Tibial nerve (tissue), 4 donors: ENCODE measurements around the gene TXK. TPM values are rescaled to one million over a fixed set of nuclear protein-coding genes. Genes with fewer than 3 reads are reported as not detected.

Experiments
- DNase-seq, 2 donors: peaks; one replicate each; pipeline ENCODE4 v3.0.0-alpha.2; 2019; ENCODE audit warnings: low spot score in 2 of 2
- H3K27ac ChIP-seq, 4 donors: fragments of 200-600 bp; sonication (generic) in 3 of 4; one replicate each; pipeline ENCODE4 v1.5.1; 2017 to 2019; ENCODE audit warnings: mild to moderate bottlenecking in 1 of 4
- H3K27me3 ChIP-seq, 2 donors: fragments of 200-600 bp; sonication (generic) in 1 of 2; one replicate each; pipeline versions ENCODE4 v1.5.1 to v1.6.0; 2017 to 2019
- H3K36me3 ChIP-seq, 3 donors: fragments of 200-600 bp; sonication (generic); one replicate each; pipeline ENCODE4 v1.5.1; 2018 to 2019
- H3K4me1 ChIP-seq, 4 donors: fragments of 200-600 bp; sonication (generic) in 3 of 4; one replicate each; pipeline ENCODE4 v1.5.1; 2017 to 2019
- H3K4me3 ChIP-seq, 4 donors: fragments of 200-600 bp; sonication (generic) in 3 of 4; one replicate each; pipeline ENCODE4 v1.5.1; 2017 to 2019; ENCODE audit warnings: mild to moderate bottlenecking in 1 of 4, moderate library complexity in 1 of 4
- H3K9me3 ChIP-seq, 4 donors: fragments of 200-600 bp; sonication (generic) in 3 of 4; one replicate each; pipeline ENCODE4 v1.5.1; 2017 to 2019
- EP300 ChIP-seq, 2 donors: sonication (generic); formaldehyde crosslinking; IDR thresholded peaks; one replicate each; pipeline ENCODE4 v1.6.1; 2017; ENCODE audit warnings: antibody characterized with exemption in 2 of 2, mild to moderate bottlenecking in 1 of 2
- POLR2A ChIP-seq, 2 donors: fragments of 450-650 bp; IDR thresholded peaks; one replicate each; pipeline ENCODE4 v1.6.1; 2017; ENCODE audit warnings: antibody characterized with exemption in 2 of 2, mild to moderate bottlenecking in 2 of 2, moderate library complexity in 2 of 2
- WGBS, 2 donors: methylation state at CpG; one replicate each; pipeline ENCODE4 v1.1.5; 2018; 5-methylcytosine and 5-hydroxymethylcytosine counted together
- total RNA-seq, 4 donors: library from RNA; depleted of rRNA; stranded (reverse); fragments of >200 nt; gene quantifications; one replicate each; pipeline ENCODE4 v1.1.0, GENCODE V29; 2016
- TF ChIP-seq, protein P1 (sequence below), 5 experiments: fragments of 200-600 bp in 3 of 5; fragments of 450-650 bp in 2 of 5; sonication (generic) in 3 of 5; IDR thresholded peaks; one replicate each; pipeline ENCODE4 v1.5.1; 2016 to 2019; ENCODE audit warnings: antibody characterized with exemption in 5 of 5, mild to moderate bottlenecking in 3 of 5, moderate library complexity in 2 of 5

TXK gene
- total RNA-seq, 4 donors from 2014 or later: 0.22 to 0.84 (median 0.30) TPM; not detected in 1

DNA sequence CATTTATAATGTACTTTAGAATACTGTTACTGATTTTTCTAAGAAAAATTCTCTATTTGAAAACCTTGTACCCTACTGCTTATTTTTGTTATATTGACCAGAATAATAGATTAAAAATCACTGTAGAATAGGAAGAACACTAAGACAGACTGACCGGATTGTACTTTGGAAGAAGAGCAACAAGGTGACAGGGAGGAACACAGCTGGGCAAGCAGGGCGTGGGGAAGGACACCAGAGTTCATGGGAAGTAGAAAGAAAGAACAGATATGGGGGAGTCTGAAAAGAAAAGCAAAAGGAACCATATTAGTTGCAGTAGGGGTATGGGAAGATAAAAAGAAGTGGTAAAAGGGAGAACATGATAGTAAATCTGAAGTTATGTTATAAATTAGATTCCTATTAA, 38.6 kb downstream of the TXK start:
- H3K36me3 ChIP-seq: no peaks in the 10 kb centered on the region
- H3K27me3 ChIP-seq: no peaks in the 10 kb centered on the region
- DNase-seq: no peak
- no peaks in the 10 kb centered on the region for H3K4me1 ChIP-seq
- H3K9me3 ChIP-seq: no peaks in the 10 kb centered on the region
- TF ChIP-seq, protein P1, sequence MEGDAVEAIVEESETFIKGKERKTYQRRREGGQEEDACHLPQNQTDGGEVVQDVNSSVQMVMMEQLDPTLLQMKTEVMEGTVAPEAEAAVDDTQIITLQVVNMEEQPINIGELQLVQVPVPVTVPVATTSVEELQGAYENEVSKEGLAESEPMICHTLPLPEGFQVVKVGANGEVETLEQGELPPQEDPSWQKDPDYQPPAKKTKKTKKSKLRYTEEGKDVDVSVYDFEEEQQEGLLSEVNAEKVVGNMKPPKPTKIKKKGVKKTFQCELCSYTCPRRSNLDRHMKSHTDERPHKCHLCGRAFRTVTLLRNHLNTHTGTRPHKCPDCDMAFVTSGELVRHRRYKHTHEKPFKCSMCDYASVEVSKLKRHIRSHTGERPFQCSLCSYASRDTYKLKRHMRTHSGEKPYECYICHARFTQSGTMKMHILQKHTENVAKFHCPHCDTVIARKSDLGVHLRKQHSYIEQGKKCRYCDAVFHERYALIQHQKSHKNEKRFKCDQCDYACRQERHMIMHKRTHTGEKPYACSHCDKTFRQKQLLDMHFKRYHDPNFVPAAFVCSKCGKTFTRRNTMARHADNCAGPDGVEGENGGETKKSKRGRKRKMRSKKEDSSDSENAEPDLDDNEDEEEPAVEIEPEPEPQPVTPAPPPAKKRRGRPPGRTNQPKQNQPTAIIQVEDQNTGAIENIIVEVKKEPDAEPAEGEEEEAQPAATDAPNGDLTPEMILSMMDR (IDR thresholded peaks at IDR 0.05): no peak
- TF ChIP-seq EP300 (IDR thresholded peaks at IDR 0.05) (no peak), POLR2A (IDR thresholded peaks at IDR 0.05) (no peak)
- 72 to 73% methylated on average over 2 of the region's 2 CpGs for WGBS, 2 donors
- no peak overlapping the region for H3K27ac ChIP-seq
- H3K4me3 ChIP-seq: no peak overlapping the region

DNA sequence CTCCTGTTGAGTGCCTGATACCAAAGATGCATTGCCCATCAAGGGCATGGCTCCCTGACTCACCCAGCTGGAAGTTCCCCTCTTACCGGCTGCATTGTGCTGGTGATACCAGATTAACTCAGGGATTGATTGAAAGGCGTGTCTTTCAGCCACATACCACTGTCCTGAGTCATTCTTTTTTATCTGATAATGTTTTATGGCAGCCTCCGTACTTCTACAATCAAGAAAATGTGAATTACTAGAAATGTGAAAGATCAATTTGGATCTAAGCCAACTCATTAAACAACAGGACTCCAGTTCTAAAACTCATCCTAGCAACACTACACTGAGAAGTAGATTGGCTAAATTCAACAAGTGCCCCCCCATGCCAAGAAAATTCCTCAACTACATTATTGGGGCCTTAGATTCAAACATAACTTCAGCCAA, 40.0 kb downstream of the TXK start:
- Histone ChIP-seq H3K4me3 (no peak overlapping the region), H3K4me1 (no peaks in the 10 kb centered on the region), H3K9me3 (no peaks in the 10 kb centered on the region), H3K27me3 (no peaks in the 10 kb centered on the region), H3K27ac (no peak overlapping the region), H3K36me3 (no peaks in the 10 kb centered on the region)
- no peak for DNase-seq
- TF ChIP-seq, protein P1 (IDR thresholded peaks at IDR 0.05): no peak
- TF ChIP-seq EP300 (IDR thresholded peaks at IDR 0.05): no peak
- no peak for TF ChIP-seq POLR2A (IDR thresholded peaks at IDR 0.05)
- WGBS, 2 donors: 29 to 31% methylated on average over 3 of the region's 3 CpGs

DNA sequence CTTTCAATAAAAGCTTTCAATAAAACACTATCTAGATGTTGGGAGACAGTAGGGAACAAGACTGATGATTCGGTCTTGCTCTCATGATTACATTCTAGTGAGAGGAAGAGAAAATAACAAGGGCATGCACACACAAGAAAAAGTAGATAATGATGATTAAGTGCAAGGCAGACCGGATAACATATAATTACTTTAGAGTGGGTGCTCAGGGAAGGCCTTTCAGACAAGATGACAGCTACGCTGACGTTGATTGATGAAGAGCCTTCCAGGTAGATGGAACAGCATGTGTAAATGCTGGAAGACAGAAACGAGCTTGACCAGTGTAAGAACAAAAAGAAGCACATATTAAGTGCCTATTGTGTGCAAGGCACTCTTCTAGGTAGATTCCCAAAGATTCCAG, 43.4 kb downstream of the TXK start:
- H3K9me3 ChIP-seq: no peaks in the 10 kb centered on the region
- TF ChIP-seq POLR2A (IDR thresholded peaks at IDR 0.05): no peak
- TF ChIP-seq, protein P1 (IDR thresholded peaks at IDR 0.05): no peak
- TF ChIP-seq EP300 (IDR thresholded peaks at IDR 0.05): no peak
- H3K27ac ChIP-seq: no peak overlapping the region
- H3K27me3 ChIP-seq: no peaks in the 10 kb centered on the region
- H3K4me1 ChIP-seq: no peaks in the 10 kb centered on the region
- H3K4me3 ChIP-seq: no peak overlapping the region
- no peak for DNase-seq
- WGBS, 2 donors: 73 to 78% methylated on average over 5 of the region's 5 CpGs
- no peaks in the 10 kb centered on the region for H3K36me3 ChIP-seq

DNA sequence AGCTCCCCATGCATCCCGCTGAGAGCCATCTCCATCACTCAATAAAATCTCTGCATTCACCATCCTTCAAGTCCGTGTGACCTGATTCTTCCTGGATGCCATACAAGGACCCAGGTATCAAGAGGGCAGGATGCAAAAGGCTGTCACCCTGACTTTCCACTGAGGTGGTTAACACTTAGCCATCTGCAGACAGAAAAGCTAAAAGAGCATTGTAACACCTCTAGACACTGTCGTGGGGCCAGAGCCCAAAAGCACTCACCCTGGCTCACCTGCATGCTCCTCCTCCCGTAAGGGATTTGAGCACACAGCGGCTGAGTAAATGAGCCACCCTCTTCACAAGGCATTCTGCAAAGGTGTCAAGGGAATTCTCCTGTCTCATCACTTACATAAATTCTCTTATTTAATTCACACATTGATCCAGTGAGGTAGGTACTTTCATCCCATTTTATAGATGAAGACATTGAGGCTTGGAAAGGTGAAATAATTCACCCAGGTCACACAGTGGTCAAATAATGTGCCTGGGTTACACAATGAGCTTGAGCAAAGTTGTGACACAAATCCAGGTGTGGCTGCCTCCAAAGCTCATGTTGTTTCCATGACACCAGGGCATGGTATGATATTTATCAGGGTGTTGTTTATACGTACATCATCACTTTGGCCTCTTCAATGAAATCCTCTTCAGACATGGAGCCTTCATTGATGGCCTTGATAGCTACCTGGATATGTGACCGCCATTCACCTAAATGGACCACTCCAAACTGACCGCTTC, 48.0 kb downstream of the TXK start:
- Histone ChIP-seq H3K4me1 (no peaks in the 10 kb centered on the region), H3K27ac (no peak overlapping the region), H3K9me3 (no peaks in the 10 kb centered on the region), H3K4me3 (no peak overlapping the region), H3K27me3 (no peaks in the 10 kb centered on the region), H3K36me3 (no peaks in the 10 kb centered on the region)
- 67 to 68% methylated on average over 8 of the region's 8 CpGs for WGBS, 2 donors
- TF ChIP-seq POLR2A (IDR thresholded peaks at IDR 0.05) (no peak), EP300 (IDR thresholded peaks at IDR 0.05) (no peak)
- TF ChIP-seq, protein P1 (IDR thresholded peaks at IDR 0.05): no peak
- no peak for DNase-seq

DNA sequence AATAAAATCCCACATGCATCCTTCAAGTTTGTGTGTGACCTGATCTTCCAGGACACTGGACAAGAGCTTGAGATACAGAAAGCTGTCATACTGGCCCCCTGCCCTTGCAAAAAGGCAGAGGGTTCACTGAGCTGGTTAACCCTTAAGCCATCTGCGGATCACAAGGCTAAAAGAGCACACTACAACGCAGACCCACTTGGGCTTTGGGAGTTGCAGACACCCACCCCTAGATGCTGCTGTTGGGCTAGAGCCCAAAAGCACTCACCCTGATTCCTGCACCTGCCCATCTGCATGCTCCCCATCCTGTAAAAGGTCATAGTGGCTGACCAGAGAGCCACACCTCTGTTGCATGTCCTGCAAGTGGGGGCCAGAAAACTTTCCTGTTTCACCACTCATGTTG, 51.1 kb downstream of the TXK start:
- H3K27ac ChIP-seq: no peak overlapping the region
- H3K4me3 ChIP-seq: no peak overlapping the region
- WGBS, 2 donors: 76 to 80% methylated on average over 2 of the region's 2 CpGs
- no peaks in the 10 kb centered on the region for H3K36me3 ChIP-seq
- DNase-seq: no peak
- no peaks in the 10 kb centered on the region for H3K27me3 ChIP-seq
- H3K9me3 ChIP-seq: no peaks in the 10 kb centered on the region
- H3K4me1 ChIP-seq: no peaks in the 10 kb centered on the region
- TF ChIP-seq EP300 (IDR thresholded peaks at IDR 0.05): no peak
- no peak for TF ChIP-seq POLR2A (IDR thresholded peaks at IDR 0.05)
- TF ChIP-seq, protein P1 (IDR thresholded peaks at IDR 0.05): no peak
